ENCODE measurements around the gene ARL8A.
"Not testable (repeated sequence)": the region's sequence is repeated elsewhere in the genome, so short reads cannot be mapped to it uniquely, and the experiment has no call there.

ARL8A gene

DNA sequence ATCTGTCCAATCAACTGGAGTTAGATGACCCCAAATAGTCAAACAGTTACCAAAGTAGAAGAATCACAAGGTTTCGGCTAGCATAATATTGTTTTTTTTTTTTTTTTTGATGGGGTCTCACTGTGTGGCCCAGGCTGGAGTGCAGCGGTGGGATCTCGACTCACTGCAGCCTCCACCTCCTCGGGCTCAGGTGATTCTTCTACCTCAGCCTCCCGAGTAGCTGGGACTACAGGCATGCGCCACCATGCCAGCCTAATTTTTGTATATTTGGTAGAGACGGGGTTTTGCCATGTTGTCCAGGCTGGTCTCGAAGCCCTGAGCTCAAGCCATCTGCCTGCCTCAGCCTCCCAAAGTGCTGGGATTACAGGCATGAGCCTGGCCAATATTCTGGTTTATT lies 1.2 kb upstream of the ARL8A start:
- H3K36me3 ChIP-seq (ENCODE audit: control insufficient read depth, insufficient read depth, low read length); H3K27ac ChIP-seq (ENCODE audit: low read depth, low read length); H3K27me3 ChIP-seq (ENCODE audit: control insufficient read depth, insufficient read depth, low read length); H3K4me3 ChIP-seq (ENCODE audit: low read depth, low read length); H3K9me3 ChIP-seq (ENCODE audit: control insufficient read depth, insufficient read depth, low read depth, low read length); H3K9ac ChIP-seq (ENCODE audit: low read length): not testable (repeated sequence)
- H3K4me1 ChIP-seq (ENCODE audit: control insufficient read depth, insufficient read depth, low read length), result peaks cover 14% of the 10 kb centered on the region

DNA sequence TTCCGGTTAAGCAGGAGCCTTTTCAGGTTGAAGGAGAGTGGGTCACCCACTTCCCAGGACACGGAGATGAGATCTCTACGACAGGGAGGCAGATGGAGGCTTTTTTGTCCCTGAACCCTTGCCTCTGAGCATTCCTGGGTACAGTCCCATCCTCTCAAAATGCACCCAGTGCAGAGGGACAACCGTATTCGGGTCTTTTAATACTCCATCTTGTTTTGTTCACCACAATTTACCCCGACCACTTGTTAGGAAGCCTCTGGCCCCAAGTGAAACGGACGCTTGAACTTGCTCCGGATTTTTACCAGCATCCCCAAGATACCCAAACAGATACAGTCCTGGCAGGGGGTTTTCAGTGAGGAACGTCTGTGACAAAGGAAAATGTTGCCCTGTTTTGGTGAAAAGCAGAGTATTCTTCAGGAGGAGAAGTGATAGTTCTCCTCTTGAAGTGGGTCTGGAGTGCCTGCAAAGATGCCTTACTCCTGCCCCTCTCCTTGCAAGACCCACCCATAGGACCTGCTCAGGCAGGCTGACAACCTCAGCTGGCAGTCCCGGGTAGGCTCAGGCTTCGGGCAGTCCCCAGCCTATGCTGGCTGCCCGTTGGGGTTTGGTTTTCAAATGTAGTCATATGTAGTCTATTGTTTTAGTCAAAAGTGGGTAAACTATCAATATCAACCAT lies 669 bp upstream of the ARL8A start:
- Histone ChIP-seq H3K9ac (ENCODE audit: low read length) (peak overlapping the region; percentile 88), H3K4me3 (ENCODE audit: low read depth, low read length) (peak overlapping the region; percentile 79), H3K27ac (ENCODE audit: low read depth, low read length) (peak overlapping the region; percentile 69; the same call in 1 of the 2 replicates), H3K4me1 (ENCODE audit: control insufficient read depth, insufficient read depth, low read length) (peaks cover 14% of the 10 kb centered on the region), H3K27me3 (ENCODE audit: control insufficient read depth, insufficient read depth, low read length) (peaks cover 10% of the 10 kb centered on the region), H3K9me3 (ENCODE audit: control insufficient read depth, insufficient read depth, low read depth, low read length) (no peaks in the 10 kb centered on the region), H3K36me3 (ENCODE audit: control insufficient read depth, insufficient read depth, low read length) (no peaks in the 10 kb centered on the region; the same call in 1 of the 2 replicates)

DNA sequence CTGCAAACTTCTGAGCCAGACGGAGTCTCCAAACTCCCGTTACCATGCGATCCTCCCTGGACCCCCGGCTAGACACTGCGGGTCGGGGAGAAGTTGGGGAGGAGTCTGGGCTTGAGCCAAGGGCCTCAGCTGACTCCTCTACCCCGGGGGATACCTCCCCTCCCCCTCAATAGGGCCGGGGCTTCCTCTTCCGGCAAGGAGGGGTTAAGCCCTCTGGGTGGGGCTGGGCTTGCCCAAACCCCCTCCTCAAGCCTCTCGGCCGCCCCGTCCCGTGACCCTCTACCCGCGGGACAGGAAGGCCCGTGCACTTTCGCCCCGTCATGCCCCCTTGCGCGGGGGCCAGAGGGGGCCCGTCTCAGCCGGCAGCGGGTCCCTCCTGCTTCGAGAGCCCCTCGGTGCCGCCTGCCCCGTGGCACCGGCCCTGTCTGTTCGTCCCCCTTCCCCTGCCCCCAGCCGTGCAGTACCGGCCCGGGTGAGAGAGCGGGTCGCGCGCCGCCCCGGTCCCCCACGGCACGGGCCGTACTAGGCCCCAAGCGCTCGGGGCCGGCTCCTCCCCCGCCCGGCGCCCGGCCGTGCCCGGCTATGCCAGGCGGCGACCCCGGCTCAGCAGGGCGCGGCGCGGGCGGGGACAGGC lies 652 bp downstream of the ARL8A start:
- peak overlapping the region; percentile 88 for H3K9ac ChIP-seq (ENCODE audit: low read length)
- H3K27me3 ChIP-seq (ENCODE audit: control insufficient read depth, insufficient read depth, low read length), result peaks cover 10% of the 10 kb centered on the region
- no peaks in the 10 kb centered on the region for H3K9me3 ChIP-seq (ENCODE audit: control insufficient read depth, insufficient read depth, low read depth, low read length)
- H3K36me3 ChIP-seq (ENCODE audit: control insufficient read depth, insufficient read depth, low read length), result no peaks in the 10 kb centered on the region; the same call in 1 of the 2 replicates
- H3K4me3 ChIP-seq (ENCODE audit: low read depth, low read length), result peak overlapping the region; percentile 79
- peaks cover 14% of the 10 kb centered on the region for H3K4me1 ChIP-seq (ENCODE audit: control insufficient read depth, insufficient read depth, low read length)
- H3K27ac ChIP-seq (ENCODE audit: low read depth, low read length), result peak overlapping the region; percentile 63; the same call in 1 of the 2 replicates

DNA sequence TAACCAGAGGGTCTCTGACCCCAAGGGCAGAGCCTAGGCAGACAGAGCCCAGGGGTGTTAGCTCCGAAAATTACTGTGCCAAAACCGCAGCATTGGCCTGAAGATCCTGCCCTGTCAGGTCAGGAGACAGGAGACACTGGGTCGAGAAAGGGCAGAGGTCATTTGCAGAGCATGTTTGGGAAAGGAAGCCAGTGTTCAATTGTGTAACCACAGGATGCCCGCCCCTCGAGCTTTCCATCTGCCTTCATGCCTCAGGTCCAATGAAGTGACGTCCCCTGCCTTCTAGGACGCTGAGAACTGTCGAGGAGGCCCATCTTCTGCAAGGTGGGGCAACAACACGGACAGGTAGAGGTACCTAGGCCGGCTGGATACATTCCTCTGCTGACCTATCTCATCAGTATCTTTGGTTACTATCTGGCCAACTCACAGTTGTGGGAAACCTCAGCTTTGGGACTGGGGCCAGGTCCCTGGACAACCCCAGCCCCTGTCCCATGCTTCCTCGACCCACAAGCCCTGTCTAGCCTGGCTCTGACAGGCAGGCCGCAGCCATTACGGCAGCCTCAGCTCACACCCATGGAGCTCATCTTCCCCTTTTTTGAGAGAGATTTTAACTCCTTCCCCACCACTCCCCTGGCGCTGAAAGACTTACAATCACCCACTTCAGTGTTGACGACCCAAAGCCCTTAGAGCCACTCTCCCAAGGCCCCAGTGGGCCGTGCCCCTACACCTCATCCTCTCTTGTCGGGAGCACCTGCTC lies 1.3 kb downstream of the ARL8A start:
- peaks cover 20% of the 10 kb centered on the region for H3K4me1 ChIP-seq (ENCODE audit: control insufficient read depth, insufficient read depth, low read length)
- H3K27ac ChIP-seq (ENCODE audit: low read depth, low read length), result peak overlapping the region; percentile 63; the same call in 1 of the 2 replicates
- peak overlapping the region; percentile 79 for H3K4me3 ChIP-seq (ENCODE audit: low read depth, low read length)
- no peaks in the 10 kb centered on the region for H3K9me3 ChIP-seq (ENCODE audit: control insufficient read depth, insufficient read depth, low read depth, low read length)
- H3K36me3 ChIP-seq (ENCODE audit: control insufficient read depth, insufficient read depth, low read length), result peaks cover 2% of the 10 kb centered on the region; the same call in 1 of the 2 replicates
- H3K27me3 ChIP-seq (ENCODE audit: control insufficient read depth, insufficient read depth, low read length), result peaks cover 10% of the 10 kb centered on the region
- peak overlapping the region; percentile 88 for H3K9ac ChIP-seq (ENCODE audit: low read length)

DNA sequence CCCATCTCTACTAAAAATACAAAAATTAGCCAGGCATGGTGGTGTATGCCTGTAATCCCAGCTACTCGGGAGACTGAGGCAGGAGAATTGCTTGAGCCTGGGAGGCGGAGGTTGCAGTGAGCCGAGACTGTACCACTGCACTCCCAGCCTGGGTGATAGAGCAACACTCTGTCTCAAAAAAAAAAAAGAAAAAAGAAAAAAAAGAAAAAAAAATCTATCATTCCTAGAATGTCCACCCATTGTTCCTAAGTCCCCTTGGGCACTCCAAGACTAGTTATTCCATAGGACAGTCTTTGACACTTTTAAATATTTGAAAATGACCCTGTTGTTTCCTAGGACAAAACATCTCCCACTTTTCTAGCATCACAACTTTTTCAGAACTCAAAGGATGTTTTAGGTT lies 3.1 kb downstream of the ARL8A start:
- not testable (repeated sequence) for H3K27ac ChIP-seq (ENCODE audit: low read depth, low read length); H3K27me3 ChIP-seq (ENCODE audit: control insufficient read depth, insufficient read depth, low read length); H3K9ac ChIP-seq (ENCODE audit: low read length); H3K36me3 ChIP-seq (ENCODE audit: control insufficient read depth, insufficient read depth, low read length); H3K9me3 ChIP-seq (ENCODE audit: control insufficient read depth, insufficient read depth, low read depth, low read length); H3K4me3 ChIP-seq (ENCODE audit: low read depth, low read length)
- H3K4me1 ChIP-seq (ENCODE audit: control insufficient read depth, insufficient read depth, low read length), result peaks cover 21% of the 10 kb centered on the region

DNA sequence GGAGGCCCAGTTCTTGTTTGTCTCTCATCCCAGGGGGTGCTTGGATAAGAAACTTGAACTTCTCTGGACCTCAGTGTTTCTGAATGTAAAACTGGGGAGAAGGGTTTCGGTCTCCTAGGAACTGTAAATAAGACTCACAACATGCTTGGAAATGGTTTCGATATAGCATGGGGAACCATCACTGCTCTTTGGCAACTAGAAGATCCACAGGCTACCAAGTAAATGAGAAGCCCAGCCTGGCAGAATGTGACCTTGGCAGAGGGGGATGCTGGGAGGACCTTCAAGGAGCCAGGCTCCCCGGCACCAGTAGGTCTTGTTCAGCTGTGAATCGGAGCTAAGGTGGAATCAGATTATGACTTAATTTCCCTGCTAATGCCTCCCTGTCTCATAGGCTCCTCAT lies 3.7 kb downstream of the ARL8A start:
- peaks cover 21% of the 10 kb centered on the region for H3K4me1 ChIP-seq (ENCODE audit: control insufficient read depth, insufficient read depth, low read length)
- no peaks in the 10 kb centered on the region for H3K9me3 ChIP-seq (ENCODE audit: control insufficient read depth, insufficient read depth, low read depth, low read length)
- peaks cover 10% of the 10 kb centered on the region for H3K27me3 ChIP-seq (ENCODE audit: control insufficient read depth, insufficient read depth, low read length)
- H3K4me3 ChIP-seq (ENCODE audit: low read depth, low read length), result no peak overlapping the region
- H3K27ac ChIP-seq (ENCODE audit: low read depth, low read length), result no peak overlapping the region
- no peak overlapping the region for H3K9ac ChIP-seq (ENCODE audit: low read length)
- peaks cover 11% of the 10 kb centered on the region; the same call in 1 of the 2 replicates for H3K36me3 ChIP-seq (ENCODE audit: control insufficient read depth, insufficient read depth, low read length)

DNA sequence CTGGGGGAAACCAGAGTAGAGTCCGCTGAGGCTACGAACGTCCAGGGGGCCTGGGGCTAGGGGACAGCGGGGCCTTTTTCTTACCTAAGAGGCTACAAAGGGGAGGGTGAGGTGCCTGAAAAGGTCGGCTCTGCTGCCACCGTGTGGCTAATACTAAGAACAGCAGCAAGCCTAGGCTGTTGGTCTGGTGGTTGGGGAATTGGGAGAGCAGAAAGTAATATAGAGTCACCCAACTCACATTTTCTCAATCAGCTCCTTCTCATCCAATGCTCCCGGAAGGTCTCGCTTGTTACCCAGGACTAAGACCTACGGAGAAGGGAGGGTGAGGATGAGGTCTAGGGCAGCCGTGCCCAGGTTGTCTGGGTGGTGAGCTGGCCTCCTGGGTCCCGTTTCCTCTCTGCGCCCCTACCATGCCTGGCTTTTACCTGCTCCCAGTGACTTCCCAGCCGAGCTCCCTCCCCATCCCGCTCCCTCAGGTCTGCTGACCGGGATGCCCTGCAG lies 9.3 kb downstream of the ARL8A start:
- Histone ChIP-seq H3K4me1 (ENCODE audit: control insufficient read depth, insufficient read depth, low read length) (peaks cover 19% of the 10 kb centered on the region; the same call in 1 of the 2 replicates), H3K9ac (ENCODE audit: low read length) (no peak overlapping the region), H3K27me3 (ENCODE audit: control insufficient read depth, insufficient read depth, low read length) (no peaks in the 10 kb centered on the region), H3K4me3 (ENCODE audit: low read depth, low read length) (no peak overlapping the region), H3K9me3 (ENCODE audit: control insufficient read depth, insufficient read depth, low read depth, low read length) (no peaks in the 10 kb centered on the region), H3K36me3 (ENCODE audit: control insufficient read depth, insufficient read depth, low read length) (peaks cover 43% of the 10 kb centered on the region), H3K27ac (ENCODE audit: low read depth, low read length) (no peak overlapping the region)

DNA sequence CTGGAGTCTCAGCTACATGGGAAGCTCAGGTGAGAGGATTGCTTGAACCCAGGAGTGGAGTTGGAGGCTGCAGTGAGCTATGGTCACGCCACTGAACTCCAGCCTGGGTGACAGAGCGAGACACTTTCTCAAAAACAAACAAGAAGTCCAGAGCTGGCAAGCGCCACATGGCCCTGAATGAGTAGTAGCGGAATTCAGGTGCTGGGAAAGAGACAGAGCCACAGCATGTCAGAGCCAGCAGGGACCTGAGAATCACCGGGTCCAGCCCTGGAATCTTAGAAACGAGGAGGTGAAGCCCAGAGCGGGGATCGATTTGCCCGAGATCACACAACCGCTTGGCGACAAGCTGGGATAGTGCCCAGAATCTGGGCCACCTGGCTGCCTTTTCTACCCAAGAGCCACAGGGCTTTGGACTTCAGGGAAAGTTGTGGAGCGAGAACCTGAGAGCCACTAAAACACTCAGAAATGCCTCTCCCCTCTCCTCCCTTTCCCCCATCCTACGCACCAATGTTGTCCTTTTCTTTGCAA lies 9.8 kb downstream of the ARL8A start:
- H3K27ac ChIP-seq (ENCODE audit: low read depth, low read length), result no peak overlapping the region
- H3K27me3 ChIP-seq (ENCODE audit: control insufficient read depth, insufficient read depth, low read length), result no peaks in the 10 kb centered on the region
- peaks cover 19% of the 10 kb centered on the region; the same call in 1 of the 2 replicates for H3K4me1 ChIP-seq (ENCODE audit: control insufficient read depth, insufficient read depth, low read length)
- peaks cover 43% of the 10 kb centered on the region for H3K36me3 ChIP-seq (ENCODE audit: control insufficient read depth, insufficient read depth, low read length)
- H3K9me3 ChIP-seq (ENCODE audit: control insufficient read depth, insufficient read depth, low read depth, low read length), result no peaks in the 10 kb centered on the region
- no peak overlapping the region for H3K4me3 ChIP-seq (ENCODE audit: low read depth, low read length)
- no peak overlapping the region for H3K9ac ChIP-seq (ENCODE audit: low read length)

DNA sequence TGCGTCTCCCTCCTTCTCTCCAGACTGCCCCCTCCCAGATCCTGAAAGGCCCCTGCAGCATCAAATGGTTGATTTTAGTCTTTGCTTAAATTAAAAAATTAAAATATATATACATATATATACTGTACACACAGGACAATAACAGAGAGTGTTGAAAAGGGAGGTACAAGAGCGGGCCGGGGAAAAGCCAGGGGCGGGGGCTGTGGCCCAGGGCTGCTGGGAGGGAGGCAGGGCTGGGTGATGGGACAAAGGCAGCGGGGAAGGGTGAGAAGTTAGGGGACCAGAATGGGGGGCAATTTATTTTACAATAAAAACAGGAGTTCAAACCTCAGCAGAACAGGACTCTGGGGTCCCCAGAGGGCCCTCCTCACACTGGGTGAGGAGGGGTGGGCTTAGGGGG lies 10.5 kb downstream of the ARL8A start:
- Histone ChIP-seq H3K9ac (ENCODE audit: low read length) (no peak overlapping the region), H3K4me1 (ENCODE audit: control insufficient read depth, insufficient read depth, low read length) (peaks cover 19% of the 10 kb centered on the region; the same call in 1 of the 2 replicates), H3K4me3 (ENCODE audit: low read depth, low read length) (no peak overlapping the region), H3K36me3 (ENCODE audit: control insufficient read depth, insufficient read depth, low read length) (peaks cover 43% of the 10 kb centered on the region), H3K27me3 (ENCODE audit: control insufficient read depth, insufficient read depth, low read length) (no peaks in the 10 kb centered on the region), H3K9me3 (ENCODE audit: control insufficient read depth, insufficient read depth, low read depth, low read length) (no peaks in the 10 kb centered on the region), H3K27ac (ENCODE audit: low read depth, low read length) (no peak overlapping the region)

DNA sequence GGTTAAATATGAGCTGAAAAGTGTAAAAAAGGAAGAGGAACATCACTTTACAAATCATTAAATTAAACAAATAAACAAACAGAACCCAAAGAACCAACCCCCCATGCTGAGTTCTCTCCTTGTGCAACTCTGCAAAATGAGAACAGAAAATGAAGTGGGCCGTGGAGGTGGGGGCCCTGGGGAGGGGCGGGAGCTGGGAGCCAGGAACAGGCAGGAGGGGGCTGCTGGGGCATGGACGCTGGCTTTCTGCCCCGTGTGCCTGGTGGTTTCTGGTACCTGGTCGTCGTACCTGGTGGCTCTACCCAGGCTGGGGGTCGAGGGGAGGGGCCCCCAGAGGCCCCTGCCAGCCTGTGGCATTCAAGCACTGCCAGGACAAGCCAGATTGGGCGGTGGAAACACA lies 11.0 kb downstream of the ARL8A start:
- no peaks in the 10 kb centered on the region for H3K9me3 ChIP-seq (ENCODE audit: control insufficient read depth, insufficient read depth, low read depth, low read length)
- no peak overlapping the region for H3K9ac ChIP-seq (ENCODE audit: low read length)
- no peaks in the 10 kb centered on the region for H3K27me3 ChIP-seq (ENCODE audit: control insufficient read depth, insufficient read depth, low read length)
- peaks cover 43% of the 10 kb centered on the region for H3K36me3 ChIP-seq (ENCODE audit: control insufficient read depth, insufficient read depth, low read length)
- H3K4me1 ChIP-seq (ENCODE audit: control insufficient read depth, insufficient read depth, low read length), result peaks cover 16% of the 10 kb centered on the region; the same call in 1 of the 2 replicates
- no peak overlapping the region for H3K27ac ChIP-seq (ENCODE audit: low read depth, low read length)
- no peak overlapping the region for H3K4me3 ChIP-seq (ENCODE audit: low read depth, low read length)
